Stimulated activated CD4-positive, alpha-beta T cell treated with anti-CD3 and anti-CD28 coated beads, Interleukin-15, amount 100 ng/mL, for 24 hours (primary cell): ENCODE data around the gene MAPK8IP3.
"Not testable (repeated sequence)": the region's sequence is repeated elsewhere in the genome, so short reads cannot be mapped to it uniquely, and the experiment has no call there.

Experiments
- DNase-seq: peaks from one replicate; pipeline ENCODE4 v3.0.0-alpha.2; 2020

Gene MAPK8IP3

GRCh38 chr16:1788095-1788707, 82.2 kb downstream of the MAPK8IP3 start:
- DNase-seq = no peak

- DNase-seq = peak; percentile 1
Observed at GRCh38 chr16:1788708-1789100, 82.7 kb downstream of the MAPK8IP3 start.

- peak; percentile 1 for DNase-seq
Observed at GRCh38 chr16:1789643-1790045, 83.6 kb downstream of the MAPK8IP3 start.

GRCh38 chr16:1790261-1790610, 84.2 kb downstream of the MAPK8IP3 start:
- DNase-seq = no peak

GRCh38 chr16:1790611-1791255, 84.7 kb downstream of the MAPK8IP3 start:
- peak; percentile 1 for DNase-seq

- DNase-seq = no peak
Observed at GRCh38 chr16:1791256-1791942, 85.4 kb downstream of the MAPK8IP3 start.

GRCh38 chr16:1791943-1792812, 86.2 kb downstream of the MAPK8IP3 start:
- no peak for DNase-seq

- DNase-seq = no peak
Observed at GRCh38 chr16:1792836-1793577, 87.0 kb downstream of the MAPK8IP3 start.

GRCh38 chr16:1793578-1794220, 87.7 kb downstream of the MAPK8IP3 start, which contains the start of gene IGFALS:
IGFALS (minus strand) TSS chr16:1793705; CDS start chr16:1793652, 53 bp downstream.
- DNase-seq = no peak

- no peak for DNase-seq
Observed at GRCh38 chr16:1794221-1794871, 88.4 kb downstream of the MAPK8IP3 start.

- DNase-seq = no peak
Observed at GRCh38 chr16:1794908-1795666, 89.1 kb downstream of the MAPK8IP3 start.

GRCh38 chr16:1799263-1799662, 93.3 kb downstream of the MAPK8IP3 start:
- DNase-seq = not testable (repeated sequence)

- no peak for DNase-seq
Observed at GRCh38 chr16:1800701-1801100, 94.7 kb downstream of the MAPK8IP3 start.

- no peak for DNase-seq
Observed at GRCh38 chr16:1807626-1808025, 101.6 kb downstream of the MAPK8IP3 start.

GRCh38 chr16:1808691-1809090, 102.7 kb downstream of the MAPK8IP3 start:
- DNase-seq = no peak

GRCh38 chr16:1809281-1809801, 103.3 kb downstream of the MAPK8IP3 start:
- no peak for DNase-seq

GRCh38 chr16:1810106-1810505, 104.1 kb downstream of the MAPK8IP3 start:
- no peak for DNase-seq

- no peak for DNase-seq
Observed at GRCh38 chr16:1810536-1810935, 104.5 kb downstream of the MAPK8IP3 start.

GRCh38 chr16:1812732-1813163, 106.8 kb downstream of the MAPK8IP3 start:
- DNase-seq = peak; percentile 77

- no peak for DNase-seq
Observed at GRCh38 chr16:1815461-1815860, 109.5 kb downstream of the MAPK8IP3 start.
